ENCODE data around the gene LMO7. TPM values are rescaled to one million over a fixed set of nuclear protein-coding genes. Genes with fewer than 3 reads are reported as not detected.

Gene LMO7
- total RNA-seq, 2 donors from 2014 or later: 27.4 to 28.8 TPM

DNA sequence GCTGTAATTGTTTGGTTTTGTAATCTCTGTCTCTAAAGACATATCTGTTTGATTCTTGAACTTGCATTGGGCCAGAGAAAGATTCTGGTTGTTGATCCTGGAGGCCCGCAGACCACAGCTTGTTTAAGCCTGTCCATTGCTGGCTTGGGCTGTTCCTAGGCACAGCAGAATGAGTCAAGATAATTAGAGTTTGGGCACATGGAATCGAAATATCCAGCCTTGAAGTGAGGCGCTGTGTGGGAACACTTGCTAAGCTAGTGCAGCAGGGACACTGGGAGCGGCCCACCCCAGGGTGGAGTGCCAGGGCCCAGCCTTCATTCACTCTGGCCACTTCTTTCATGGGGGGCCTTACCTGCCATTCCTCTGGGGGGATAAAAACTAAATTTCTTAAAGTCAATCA lies 219.7 kb downstream of the LMO7 start:
- DNase-seq (ENCODE audit: low spot score): no peak
- intact Hi-C loops (cut with DNase I): no loop called here

GRCh38 chr13:75857291-75857690 lies 221.2 kb downstream of the LMO7 start:
- no peak for DNase-seq (ENCODE audit: low spot score)
- intact Hi-C loops (cut with DNase I): no loop called here

GRCh38 chr13:75860935-75861334 lies 224.8 kb downstream of the LMO7 start:
- intact Hi-C loops (cut with DNase I): no loop called here
- no peak for DNase-seq (ENCODE audit: low spot score)

GRCh38 chr13:75861786-75862185 lies 225.7 kb downstream of the LMO7 start:
- intact Hi-C loops (cut with DNase I): no loop called here
- no peak for DNase-seq (ENCODE audit: low spot score)

DNA sequence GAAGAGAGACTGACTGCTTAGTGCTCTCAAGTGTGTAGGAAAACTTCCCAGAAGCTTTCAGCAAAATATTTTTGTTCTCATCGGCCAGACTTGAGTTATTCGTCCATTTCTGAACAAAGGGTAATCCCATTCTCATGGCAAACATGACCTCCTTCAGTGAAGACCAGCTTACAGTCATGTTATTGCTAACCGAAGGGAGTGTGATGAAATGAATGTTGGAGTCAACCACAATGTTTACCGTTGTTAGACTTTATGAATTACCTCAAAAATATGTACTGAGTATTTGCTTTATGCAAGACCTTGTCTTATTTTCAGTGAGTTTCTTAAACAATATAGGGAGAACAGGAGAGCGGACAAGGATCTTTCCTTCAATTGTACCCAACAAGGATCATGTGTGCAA lies 228.6 kb downstream of the LMO7 start:
- intact Hi-C loops (cut with DNase I): no loop called here
- DNase-seq (ENCODE audit: low spot score): no peak

DNA sequence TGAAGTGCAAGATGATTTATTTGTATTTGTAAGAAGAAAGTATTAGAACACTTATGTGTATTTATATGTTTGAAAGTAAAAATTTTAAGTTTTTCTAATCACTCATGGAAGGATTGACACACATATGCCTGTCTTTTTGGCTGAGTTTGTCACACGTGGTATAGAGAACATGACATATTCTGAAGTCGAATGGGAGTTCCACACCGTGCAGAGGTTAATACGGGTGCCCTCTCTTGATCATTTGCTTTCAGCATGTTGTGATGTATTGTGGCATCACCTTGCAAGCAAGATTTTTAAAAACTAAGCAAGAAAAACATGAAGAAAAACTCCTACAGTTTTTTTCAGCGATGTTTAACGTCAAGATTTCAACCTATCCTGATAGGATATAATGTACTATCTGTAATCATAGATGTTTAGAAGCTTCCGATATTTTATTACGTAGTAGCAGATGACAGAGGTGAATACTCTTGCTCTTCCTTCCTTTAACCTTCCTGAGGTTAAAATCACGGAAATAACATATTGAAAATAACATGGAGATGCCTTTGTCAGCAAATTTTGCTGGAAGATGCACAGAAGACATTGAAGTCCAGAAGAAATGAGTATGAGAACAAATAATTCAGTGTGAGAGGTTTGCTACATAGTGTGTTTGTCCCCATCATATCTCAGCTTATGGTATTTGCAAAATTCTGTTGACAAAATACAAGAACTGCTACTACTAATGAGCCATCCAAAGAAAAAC lies 231.4 kb downstream of the LMO7 start:
- DNase-seq (ENCODE audit: low spot score): no peak
- intact Hi-C loops (cut with DNase I): no loop called here

DNA sequence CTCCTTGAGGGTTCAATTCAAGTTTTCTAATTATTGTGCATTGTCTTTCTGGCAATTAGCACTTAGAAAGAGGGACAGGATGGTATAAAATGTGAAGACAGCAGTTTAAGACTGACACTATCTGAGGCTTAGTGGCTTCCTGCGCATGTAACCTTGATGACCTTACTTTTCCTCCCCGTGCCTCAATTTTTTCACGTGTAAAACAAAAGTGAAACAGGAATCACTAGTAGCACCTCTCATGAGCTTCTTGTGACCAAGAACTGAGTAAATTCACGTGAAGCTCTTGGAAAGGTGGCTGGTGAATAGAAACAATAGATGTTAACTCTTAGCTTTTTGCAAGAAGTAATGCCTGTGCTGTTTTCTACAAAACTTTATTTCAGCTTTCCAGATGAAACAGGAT lies 233.9 kb downstream of the LMO7 start:
- intact Hi-C loops (cut with DNase I): loop anchor here in 1 of 2 donors (10.0 kb wide), 1 partner anchor 1035 kb away; no protein-coding TSS in a partner anchor
- no peak for DNase-seq (ENCODE audit: low spot score)

- intact Hi-C loops (cut with DNase I): loop anchor here in 1 of 2 donors (10.0 kb wide), 1 partner anchor 1034 kb away; no protein-coding TSS in a partner anchor
- DNase-seq (ENCODE audit: low spot score): no peak
Observed at GRCh38 chr13:75870397-75870903, 234.3 kb downstream of the LMO7 start.

- DNase-seq (ENCODE audit: low spot score): no peak
- intact Hi-C loops (cut with DNase I): loop anchor here in 1 of 2 donors (10.0 kb wide), 1 partner anchor 1034 kb away; no protein-coding TSS in a partner anchor
Observed at GRCh38 chr13:75871059-75871458, 234.9 kb downstream of the LMO7 start.

- no peak for DNase-seq (ENCODE audit: low spot score)
- intact Hi-C loops (cut with DNase I): loop anchor here in 1 of 2 donors (10.0 kb wide), 1 partner anchor 1032 kb away; no protein-coding TSS in a partner anchor
Observed at GRCh38 chr13:75872980-75873379, 236.8 kb downstream of the LMO7 start.

- intact Hi-C loops (cut with DNase I): loop anchor here in 1 of 2 donors (10.0 kb wide), 1 partner anchor 1031 kb away; no protein-coding TSS in a partner anchor
Observed at GRCh38 chr13:75873494-75873893, 237.4 kb downstream of the LMO7 start.

GRCh38 chr13:75875450-75875849 lies 239.3 kb downstream of the LMO7 start:
- no peak for DNase-seq (ENCODE audit: low spot score)
- intact Hi-C loops (cut with DNase I): loop anchor here (2.0 to 10.0 kb wide), 2 partner anchors 597 to 1029 kb away; no protein-coding TSS in a partner anchor

More at GRCh38 chr13:75873494-75873893, 237.4 kb downstream of the LMO7 start:
- no peak for DNase-seq (ENCODE audit: low spot score)

GRCh38 chr13:75876142-75877050 lies 240.3 kb downstream of the LMO7 start:
- intact Hi-C loops (cut with DNase I): loop anchor here in 1 of 2 donors (10.0 kb wide), 1 partner anchor 1028 kb away; no protein-coding TSS in a partner anchor
- DNase-seq (ENCODE audit: low spot score): no peak

- no peak for DNase-seq (ENCODE audit: low spot score)
- intact Hi-C loops (cut with DNase I): loop anchor here in 1 of 2 donors (10.0 kb wide), 1 partner anchor 1028 kb away; no protein-coding TSS in a partner anchor
Observed at GRCh38 chr13:75877071-75877470, 240.9 kb downstream of the LMO7 start.

- DNase-seq (ENCODE audit: low spot score): no peak
- intact Hi-C loops (cut with DNase I): loop anchor here in 1 of 2 donors (10.0 kb wide), 1 partner anchor 1025 kb away; no protein-coding TSS in a partner anchor
Observed at GRCh38 chr13:75879656-75880055, 243.5 kb downstream of the LMO7 start.

GRCh38 chr13:75881109-75881775 lies 245.1 kb downstream of the LMO7 start:
- intact Hi-C loops (cut with DNase I): no loop called here
- no peak for DNase-seq (ENCODE audit: low spot score)

DNA sequence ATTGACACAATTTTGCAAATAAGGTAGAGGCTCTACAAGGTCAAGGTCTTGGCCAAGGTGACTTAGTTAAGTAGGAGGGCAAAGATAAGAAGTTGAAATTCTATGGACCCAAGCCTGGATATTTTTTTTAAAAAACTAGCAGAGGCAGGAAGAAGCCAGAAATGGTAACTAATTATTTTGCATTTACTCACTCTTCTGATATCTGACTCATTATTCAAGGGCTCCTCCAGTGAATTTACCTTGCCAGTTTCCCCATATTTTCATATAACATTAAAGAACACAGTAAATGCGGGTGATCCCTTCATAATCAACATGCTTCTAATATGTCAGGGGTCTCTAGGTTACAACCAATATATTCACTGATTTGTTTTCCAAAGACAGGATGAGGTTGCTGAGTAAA lies 246.1 kb downstream of the LMO7 start:
- no peak for DNase-seq (ENCODE audit: low spot score)
- intact Hi-C loops (cut with DNase I): no loop called here

GRCh38 chr13:75889427-75889826 lies 253.3 kb downstream of the LMO7 start:
- intact Hi-C loops (cut with DNase I): no loop called here
- no peak for DNase-seq (ENCODE audit: low spot score)

GRCh38 chr13:75895168-75895567 lies 259.0 kb downstream of the LMO7 start:
- DNase-seq (ENCODE audit: low spot score): no peak
- intact Hi-C loops (cut with DNase I): no loop called here
